Fibroblast of skin of scalp (primary cell): ENCODE results near the gene FNDC10.
"Not testable (repeated sequence)": the region's sequence is repeated elsewhere in the genome, so short reads cannot be mapped to it uniquely, and the experiment has no call there.

ENCODE experiments used
- DNase-seq: peaks from one replicate; pipeline ENCODE4 v3.0.0-alpha.2; 2013

FNDC10 gene

GRCh38 chr1:1598720-1599029 lies 1.3 kb downstream of the FNDC10 start:
- no peak for DNase-seq

- DNase-seq: no peak
These were observed 1.8 kb downstream of the FNDC10 start for GRCh38 chr1:1598051-1598719.

- DNase-seq: no peak
These were observed 2.5 kb downstream of the FNDC10 start for GRCh38 chr1:1597275-1597930.

- DNase-seq: no peak
These were observed 3.3 kb downstream of the FNDC10 start for GRCh38 chr1:1596493-1597274.

GRCh38 chr1:1595341-1595740 lies 4.6 kb downstream of the FNDC10 start:
- not testable (repeated sequence) for DNase-seq

GRCh38 chr1:1594602-1595260 lies 5.2 kb downstream of the FNDC10 start:
- no peak for DNase-seq

- DNase-seq: no peak
These were observed 5.9 kb downstream of the FNDC10 start for GRCh38 chr1:1593834-1594601.

- DNase-seq: peak; percentile 57
These were observed 8.5 kb downstream of the FNDC10 start for GRCh38 chr1:1591452-1591851.

- DNase-seq: no peak
These were observed 16.5 kb downstream of the FNDC10 start for GRCh38 chr1:1583347-1584010.

GRCh38 chr1:1582585-1583346 lies 17.2 kb downstream of the FNDC10 start:
- no peak for DNase-seq

- no peak for DNase-seq
These were observed 21.5 kb downstream of the FNDC10 start for GRCh38 chr1:1578371-1578940.

- no peak for DNase-seq
These were observed 22.4 kb downstream of the FNDC10 start for GRCh38 chr1:1577367-1578011.

- DNase-seq: peak; percentile 94
These were observed 25.0 kb downstream of the FNDC10 start, which contains the start of gene SSU72 for GRCh38 chr1:1574721-1575537. TSS of gene SSU72 (minus strand) at chr1:1574863. CDS start at chr1:1574557, 306 bp downstream.

GRCh38 chr1:1573843-1574720 lies 25.9 kb downstream of the FNDC10 start:
- DNase-seq: peak; percentile 74

GRCh38 chr1:1569341-1569740 lies 30.6 kb downstream of the FNDC10 start:
- DNase-seq: no peak

- DNase-seq: no peak
These were observed 32.0 kb downstream of the FNDC10 start for GRCh38 chr1:1567891-1568291.

- DNase-seq: no peak
These were observed 32.6 kb downstream of the FNDC10 start for GRCh38 chr1:1567152-1567875.
